IMR-90 (cell line): ENCODE measurements around the gene MEX3A. TPM values are rescaled to one million over a fixed set of nuclear protein-coding genes. Genes with fewer than 3 reads are reported as not detected.
A peak's percentile ranks its signal among the peaks of the same experiment; 100 is the strongest.

ENCODE experiments used
- ATAC-seq: fragments of 200-7000 bp; cut with Tn5 transposase; 2 replicates; pipeline ENCODE4 v1.9.1; 2020; ENCODE audit warnings: low read depth, mild to moderate bottlenecking, moderate library complexity
- BruUV-seq: library from RNA; stranded (reverse); fragments of 400-500 nt; replicated peaks from 2 replicates; lab custom pipeline; 2021; lab: Mats Ljungman, UMichigan
- CTCF ChIA-PET: fragments of 300-600 bp; formaldehyde crosslinking; extraction: SDS; loops from one replicate; lab custom pipeline; 2021; ENCODE audit warnings: antibody characterized with exemption; lab: Yijun Ruan, JAX
- POLR2A ChIA-PET: fragments of 300-600 bp; sonication (Branson Sonifier 250); formaldehyde crosslinking; loops from one replicate; lab custom pipeline; 2022; ENCODE audit warnings: antibody characterized with exemption; ENCODE audit not compliant: unreplicated experiment; lab: Charles Lee
- DNase-seq: peaks from one replicate; pipeline ENCODE4 v3.0.0; 2013
- H2AFZ ChIP-seq: replicated peaks from 2 replicates; pipeline ENCODE3; 2013; ENCODE audit warnings: low read length, mild to moderate bottlenecking; ENCODE audit not compliant: poor library complexity
- H2AK5ac ChIP-seq: 2 replicates; pipeline ENCODE4 v1.6.1; 2013; ENCODE audit warnings: low read depth, low read length, inconsistent platforms
- H2AK9ac ChIP-seq: replicated peaks from 2 replicates; pipeline ENCODE3; 2013; ENCODE audit warnings: mild to moderate bottlenecking, low read depth, low read length, moderate library complexity; ENCODE audit not compliant: poor library complexity
- H2BK120ac ChIP-seq: 2 replicates; pipeline ENCODE4 v1.6.1; 2013; ENCODE audit warnings: low read depth, low read length, inconsistent platforms
- H2BK15ac ChIP-seq: 3 replicates; pipeline ENCODE4 v1.6.1; 2013; ENCODE audit warnings: low read depth, low read length, inconsistent platforms
- H2BK20ac ChIP-seq: 2 replicates; pipeline ENCODE4 v1.6.1; 2013; ENCODE audit warnings: low read depth, mild to moderate bottlenecking, inconsistent platforms, low read length, moderate library complexity
- H2BK5ac ChIP-seq: 2 replicates; pipeline ENCODE4 v1.6.1; 2013; ENCODE audit warnings: mild to moderate bottlenecking, low read depth, low read length, inconsistent platforms; ENCODE audit not compliant: poor library complexity, severe bottlenecking
- H3K14ac ChIP-seq: replicated peaks from 2 replicates; pipeline ENCODE4 v1.6.1; 2013; ENCODE audit warnings: low read depth, low read length, inconsistent platforms
- H3K18ac ChIP-seq: 2 replicates; pipeline ENCODE4 v1.6.1; 2013; ENCODE audit warnings: low read depth, low read length, control low read depth
- H3K23ac ChIP-seq: 2 replicates; pipeline ENCODE4 v1.6.1; 2013; ENCODE audit warnings: low read depth, low read length, inconsistent platforms
- H3K27ac ChIP-seq: 2 replicates; pipeline ENCODE4 v1.5.1; 2013; ENCODE audit warnings: mild to moderate bottlenecking, control low read depth, low read length; ENCODE audit not compliant: insufficient read depth
- H3K27me3 ChIP-seq: 2 replicates; pipeline ENCODE4 v1.6.1; 2013; ENCODE audit warnings: low read length; ENCODE audit not compliant: control insufficient read depth, insufficient read depth
- H3K36me3 ChIP-seq: 2 replicates; pipeline ENCODE4 v1.6.1; 2013; ENCODE audit warnings: low read length, mixed read lengths; ENCODE audit not compliant: control insufficient read depth, insufficient read depth
- H3K4ac ChIP-seq: 2 replicates; pipeline ENCODE4 v1.6.1; 2013; ENCODE audit warnings: low read depth, low read length, inconsistent platforms
- H3K4me1 ChIP-seq: 2 replicates; pipeline ENCODE4 v1.6.1; 2013; ENCODE audit warnings: low read length, mixed read lengths; ENCODE audit not compliant: control insufficient read depth, insufficient read depth
- H3K4me2 ChIP-seq: 2 replicates; pipeline ENCODE4 v1.6.1; 2013; ENCODE audit warnings: low read depth, mild to moderate bottlenecking, control low read depth, low read length, moderate library complexity
- H3K4me3 ChIP-seq: 2 replicates; pipeline ENCODE4 v1.5.1; 2013; ENCODE audit warnings: low read depth, mild to moderate bottlenecking, control low read depth, low read length, moderate library complexity; ENCODE audit not compliant: insufficient read depth
- H3K56ac ChIP-seq: 2 replicates; pipeline ENCODE4 v1.6.1; 2013; ENCODE audit warnings: low read length, inconsistent platforms; ENCODE audit not compliant: insufficient read depth; ENCODE audit errors: extremely low read depth
- H3K79me1 ChIP-seq, 2 experiments: 2 replicates each; pipeline ENCODE4 v1.6.1; 2013; ENCODE audit warnings: low read length in 2 of 2, inconsistent platforms in 1 of 2, low read depth in 1 of 2
- H3K9ac ChIP-seq: 2 replicates; pipeline ENCODE4 v1.6.1; 2013; ENCODE audit warnings: low read depth, low read length, control low read depth
- H3K9me1 ChIP-seq: 2 replicates; pipeline ENCODE4 v1.6.1; 2013; ENCODE audit warnings: low read length, inconsistent platforms; ENCODE audit not compliant: insufficient read depth
- H3K9me3 ChIP-seq: 2 replicates; pipeline ENCODE4 v1.6.1; 2013; ENCODE audit warnings: low read length; ENCODE audit not compliant: control insufficient read depth, insufficient read depth
- H4K20me1 ChIP-seq: 2 replicates; pipeline ENCODE4 v1.6.1; 2013; ENCODE audit warnings: low read length, inconsistent platforms; ENCODE audit not compliant: insufficient read depth
- H4K5ac ChIP-seq: 2 replicates; pipeline ENCODE4 v1.6.1; 2013; ENCODE audit warnings: mild to moderate bottlenecking, low read depth, low read length, control low read depth
- H4K8ac ChIP-seq, 2 experiments: 2 replicates each; pipeline ENCODE4 v1.6.1; 2013; ENCODE audit warnings: low read depth in 2 of 2, low read length in 2 of 2, control low read depth in 1 of 2, inconsistent platforms in 1 of 2
- H4K91ac ChIP-seq: 2 replicates; pipeline ENCODE4 v1.6.1; 2013; ENCODE audit warnings: low read depth, low read length, inconsistent platforms; ENCODE audit not compliant: insufficient read depth
- CEBPB ChIP-seq: IDR thresholded peaks from 2 replicates; pipeline ENCODE4 v1.6.1; 2012; ENCODE audit warnings: low read depth, low read length, improper control_type of control experiment
- CHD1 ChIP-seq: IDR thresholded peaks from 2 replicates; pipeline ENCODE4 v1.6.1; 2012; ENCODE audit warnings: low read depth, low read length, improper control_type of control experiment
- CTCF ChIP-seq: conservative IDR thresholded peaks from 2 replicates; pipeline ENCODE4 v1.5.1; 2012; ENCODE audit warnings: mild to moderate bottlenecking, low read depth, low read length, improper control_type of control experiment
- FOS ChIP-seq: fragments of 150-350 bp; IDR thresholded peaks from 2 replicates; pipeline ENCODE4 v1.6.1; 2016; ENCODE audit warnings: low read depth, low read length
- MAFK ChIP-seq: IDR thresholded peaks from 2 replicates; pipeline ENCODE4 v1.6.1; 2012; ENCODE audit warnings: low read depth, low read length, improper control_type of control experiment
- MAZ ChIP-seq: IDR thresholded peaks from 2 replicates; pipeline ENCODE4 v1.6.1; 2012; ENCODE audit warnings: low read depth, mild to moderate bottlenecking, low read length, improper control_type of control experiment, moderate library complexity, borderline replicate concordance
- MXI1 ChIP-seq: IDR thresholded peaks from 2 replicates; pipeline ENCODE4 v1.6.1; 2012; ENCODE audit warnings: low read depth, mild to moderate bottlenecking, low read length, moderate library complexity, borderline replicate concordance
- NFE2L2 ChIP-seq: fragments of 150-350 bp; IDR thresholded peaks from 2 replicates; pipeline ENCODE4 v1.6.1; 2016; ENCODE audit warnings: low read depth, mild to moderate bottlenecking, low read length
- POLR2A ChIP-seq: IDR thresholded peaks from 2 replicates; pipeline ENCODE4 v1.6.1; 2012; ENCODE audit warnings: mild to moderate bottlenecking, low read depth, low read length
- RAD21 ChIP-seq: IDR thresholded peaks from 2 replicates; pipeline ENCODE4 v1.6.1; 2012; ENCODE audit warnings: low read length, improper control_type of control experiment
- RCOR1 ChIP-seq: IDR thresholded peaks from 2 replicates; pipeline ENCODE4 v1.6.1; 2012; ENCODE audit warnings: mild to moderate bottlenecking, low read length, improper control_type of control experiment; ENCODE audit not compliant: insufficient replicate concordance
- RFX5 ChIP-seq: IDR thresholded peaks from 2 replicates; pipeline ENCODE4 v1.8.0; 2012; ENCODE audit warnings: low read depth, mild to moderate bottlenecking, low read length, moderate library complexity
- SMC3 ChIP-seq: fragments of 150-350 bp; IDR thresholded peaks from 2 replicates; pipeline ENCODE4 v1.6.1; 2016; ENCODE audit warnings: low read depth, mild to moderate bottlenecking, antibody characterized with exemption, low read length, moderate library complexity
- USF2 ChIP-seq: fragments of 150-350 bp; IDR thresholded peaks from 2 replicates; pipeline ENCODE4 v1.6.1; 2017; ENCODE audit warnings: mild to moderate bottlenecking, antibody characterized with exemption, low read length, low read depth
- WGBS, 2 experiments: methylation state at CpG; one replicate each; pipeline versions ENCODE4 v1.1.5 to v1.1.7; 2013; ENCODE audit warnings: missing lambda C conversion rate in 2 of 2; ENCODE audit not compliant: insufficient read length in 1 of 2; ENCODE audit errors: extremely low coverage in 2 of 2; 5-methylcytosine and 5-hydroxymethylcytosine counted together
- dilution Hi-C: fragments of 300-500 bp; cut with HindIII; formaldehyde crosslinking; loops from one replicate; pipeline ENCODE4 v1.14.3; 2018; ENCODE audit warnings: low sequenced_read_pairs; ENCODE audit not compliant: unreplicated experiment
- in situ Hi-C: fragments of 300-500 bp; cut with MboI; formaldehyde crosslinking; loops from 3 replicates; pipeline ENCODE4 v1.14.3; 2019; ENCODE audit warnings: low sequenced_read_pairs, inconsistent platforms, mixed read lengths
- intact Hi-C: fragments of 100-400 bp; cut with micrococcal nuclease; formaldehyde crosslinking; loops from 2 replicates; pipeline ENCODE4 v1.10.0; 2022
- polyA plus RNA-seq, 3 experiments: library from polyadenylated mRNA; depleted of rRNA; stranded (reverse); fragments of >200 nt; gene quantifications; 2 replicates each; pipeline ENCODE4 v1.2.3, GENCODE V29; 2012; ENCODE audit warnings: low replicate concordance in 1 of 3
- total RNA-seq: library from RNA; depleted of rRNA; stranded (reverse); fragments of >200 nt; gene quantifications from 2 replicates; pipeline ENCODE4 v1.2.3, GENCODE V29; 2012

MEX3A gene
- total and polyA plus RNA-seq, 2 of the 4 experiments (the other 2 are of a cell fraction), result 2.3 to 9.0 TPM

DNA sequence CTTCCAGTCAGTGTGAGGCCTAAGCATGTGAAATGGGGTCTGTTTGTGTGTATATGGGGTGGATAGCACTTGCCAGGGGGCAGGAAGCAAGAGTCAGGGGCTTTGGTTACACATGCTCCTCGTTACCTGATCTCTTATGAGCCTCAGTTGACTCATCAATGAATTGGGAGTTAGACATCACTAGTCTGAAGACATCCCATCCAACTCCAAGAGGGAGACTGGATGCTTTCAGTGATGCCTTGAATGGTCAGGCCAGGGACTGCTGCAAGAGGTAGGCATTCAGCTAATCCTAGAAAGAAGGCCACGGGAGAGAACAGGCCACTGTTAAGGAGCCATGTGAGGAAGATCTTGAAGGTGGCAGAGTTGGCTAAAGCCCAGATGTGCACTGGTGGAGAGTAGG is 15.0 kb downstream of the MEX3A start:
- in situ Hi-C loops, result loop anchor here (5.0 kb wide), 1 partner anchor 130 kb away; no protein-coding TSS in a partner anchor
- no peak overlapping the region for H2BK5ac ChIP-seq
- H2AFZ ChIP-seq, result no peak overlapping the region
- H3K79me1 ChIP-seq, result no peaks in the 10 kb centered on the region
- DNase-seq (peak; percentile 30), ATAC-seq (no peak)
- no peaks in the 10 kb centered on the region for H4K20me1 ChIP-seq
- no peak overlapping the region for H3K56ac ChIP-seq
- H3K14ac ChIP-seq, result no peak overlapping the region
- H3K9me3 ChIP-seq, result no peaks in the 10 kb centered on the region
- no peak overlapping the region for H3K4me3 ChIP-seq
- TF ChIP-seq CTCF, result no peak
- no peak for TF ChIP-seq FOS
- no peak for TF ChIP-seq RCOR1
- TF ChIP-seq CHD1, result no peak
- no peak for TF ChIP-seq USF2
- no peak for TF ChIP-seq CEBPB
- TF ChIP-seq MAZ, result no peak
- TF ChIP-seq POLR2A, result no peak
- TF ChIP-seq NFE2L2, result no peak
- TF ChIP-seq SMC3, result no peak
- TF ChIP-seq MXI1, result no peak
- no peak for TF ChIP-seq RAD21
- no peak for TF ChIP-seq RFX5
- TF ChIP-seq MAFK, result no peak
- no peak overlapping the region for H2AK5ac ChIP-seq
- H3K9ac ChIP-seq, result no peak overlapping the region
- ChIA-PET CTCF (interaction anchor here (0.9 kb wide), 1 partner anchor 43 kb away, joined by 3 read pairs; no protein-coding TSS in a partner anchor), POLR2A (no interaction called here)
- 33% methylated on average over 1 of the region's 2 CpGs; no CpG with 5 or more reads in 1 of the 2 experiments for WGBS, 2 experiments
- dilution Hi-C loops, result no loop called here
- intact Hi-C loops, result no loop called here
- no peak overlapping the region for H2BK15ac ChIP-seq
- no peak overlapping the region for H4K8ac ChIP-seq
- no TSS peak for BruUV-seq
- no peak overlapping the region for H3K4me2 ChIP-seq
- H2BK20ac ChIP-seq, result no peak overlapping the region
- no peak overlapping the region for H3K4ac ChIP-seq
- no peak overlapping the region for H3K27ac ChIP-seq
- peaks cover 4% of the 10 kb centered on the region for H3K4me1 ChIP-seq
- H3K36me3 ChIP-seq, result no peaks in the 10 kb centered on the region; the same call in 1 of the 2 replicates
- H3K9me1 ChIP-seq, result peaks cover 2% of the 10 kb centered on the region; the same call in 1 of the 2 replicates
- peak overlapping the region; percentile 61 for H2AK9ac ChIP-seq
- no peak overlapping the region for H2BK120ac ChIP-seq
- H4K5ac ChIP-seq, result no peak overlapping the region
- H3K18ac ChIP-seq, result no peak overlapping the region
- H3K23ac ChIP-seq, result no peak overlapping the region
- no peaks in the 10 kb centered on the region for H3K27me3 ChIP-seq
- H4K91ac ChIP-seq, result no peak overlapping the region
